HFFc6 (cell line): ENCODE measurements around the gene MKI67. TPM values are rescaled to one million over a fixed set of nuclear protein-coding genes. Genes with fewer than 3 reads are reported as not detected.

Source experiments
- DNase-seq: peaks from one replicate; pipeline ENCODE4 v3.0.0-alpha.2; 2018
- H3K27ac Mint-ChIP-seq: 2 replicates; pipeline ENCODE4 v1.8.0; 2020; ENCODE audit warnings: mild to moderate bottlenecking, mixed read lengths
- H3K27me3 Mint-ChIP-seq: 2 replicates; pipeline ENCODE4 v1.8.0; 2021; ENCODE audit warnings: mild to moderate bottlenecking, moderate library complexity, mixed read lengths; ENCODE audit not compliant: insufficient read depth
- H3K36me3 Mint-ChIP-seq: 2 replicates; pipeline ENCODE4 v1.8.0; 2021; ENCODE audit warnings: low read depth, mixed read lengths
- H3K4me1 Mint-ChIP-seq: 2 replicates; pipeline ENCODE4 v1.8.0; 2020; ENCODE audit warnings: low read depth, mixed read lengths
- H3K4me3 Mint-ChIP-seq: 2 replicates; pipeline ENCODE4 v1.8.0; 2020; ENCODE audit warnings: mild to moderate bottlenecking, moderate library complexity, mixed read lengths
- H3K9me3 Mint-ChIP-seq: 2 replicates; pipeline ENCODE4 v1.8.0; 2020; ENCODE audit warnings: mild to moderate bottlenecking, mixed read lengths
- CTCF ChIP-seq: fragments of 200-600 bp; sonication (generic); IDR thresholded peaks from 2 replicates; pipeline ENCODE4 v1.5.0; 2021; ENCODE audit warnings: antibody characterized with exemption, mild to moderate bottlenecking
- total RNA-seq, 6 experiments: library from RNA; stranded (reverse); fragmentation: NEBNext Ultra II Directional; extraction: Animal tissue kit (Norgen Biotek cat#: 25700); gene quantifications; 2 replicates in 1 of 6; 3 replicates in 5 of 6; pipeline ENCODE4 v1.2.3, GENCODE V29; 2021

The MKI67 gene
- total RNA-seq, 6 experiments from 2014 or later: 38.2 to 77.0 (median 70.0) TPM

DNA sequence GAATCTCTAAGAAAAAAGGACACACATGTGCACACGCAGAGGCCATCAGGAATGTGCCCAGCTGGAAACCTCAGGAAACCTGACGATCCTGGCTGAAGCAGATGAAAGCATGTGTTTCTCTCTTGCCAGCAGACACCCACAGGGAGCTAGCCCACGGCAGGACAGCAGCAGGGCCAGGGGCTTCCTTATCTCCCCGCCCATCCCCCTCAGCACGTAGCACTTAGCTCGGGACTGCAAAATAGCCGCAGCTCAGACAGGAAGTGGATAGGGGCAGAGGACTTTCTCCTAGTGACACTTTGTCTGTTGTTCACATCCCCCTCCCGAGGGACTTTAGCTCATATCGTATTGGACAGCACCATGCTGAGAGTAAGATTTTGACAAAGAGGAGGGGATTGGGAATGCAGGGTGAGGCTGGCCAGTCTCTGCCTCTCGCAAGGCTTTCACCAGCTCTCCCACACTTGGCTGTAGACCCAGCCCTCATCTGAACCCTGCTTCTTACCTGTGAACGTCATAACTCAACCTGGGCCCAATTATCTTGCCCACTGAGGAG lies 63.8 kb downstream of the MKI67 start:
- TF ChIP-seq CTCF: no peak
- no peaks in the 10 kb centered on the region for H3K36me3 Mint-ChIP-seq
- H3K27me3 Mint-ChIP-seq: no peaks in the 10 kb centered on the region; the same call in none of the 2 replicates
- H3K4me1 Mint-ChIP-seq: peaks cover 12% of the 10 kb centered on the region
- H3K9me3 Mint-ChIP-seq: peaks cover 9% of the 10 kb centered on the region
- H3K27ac Mint-ChIP-seq: no peak overlapping the region
- H3K4me3 Mint-ChIP-seq: no peak overlapping the region
- no peak for DNase-seq

DNA sequence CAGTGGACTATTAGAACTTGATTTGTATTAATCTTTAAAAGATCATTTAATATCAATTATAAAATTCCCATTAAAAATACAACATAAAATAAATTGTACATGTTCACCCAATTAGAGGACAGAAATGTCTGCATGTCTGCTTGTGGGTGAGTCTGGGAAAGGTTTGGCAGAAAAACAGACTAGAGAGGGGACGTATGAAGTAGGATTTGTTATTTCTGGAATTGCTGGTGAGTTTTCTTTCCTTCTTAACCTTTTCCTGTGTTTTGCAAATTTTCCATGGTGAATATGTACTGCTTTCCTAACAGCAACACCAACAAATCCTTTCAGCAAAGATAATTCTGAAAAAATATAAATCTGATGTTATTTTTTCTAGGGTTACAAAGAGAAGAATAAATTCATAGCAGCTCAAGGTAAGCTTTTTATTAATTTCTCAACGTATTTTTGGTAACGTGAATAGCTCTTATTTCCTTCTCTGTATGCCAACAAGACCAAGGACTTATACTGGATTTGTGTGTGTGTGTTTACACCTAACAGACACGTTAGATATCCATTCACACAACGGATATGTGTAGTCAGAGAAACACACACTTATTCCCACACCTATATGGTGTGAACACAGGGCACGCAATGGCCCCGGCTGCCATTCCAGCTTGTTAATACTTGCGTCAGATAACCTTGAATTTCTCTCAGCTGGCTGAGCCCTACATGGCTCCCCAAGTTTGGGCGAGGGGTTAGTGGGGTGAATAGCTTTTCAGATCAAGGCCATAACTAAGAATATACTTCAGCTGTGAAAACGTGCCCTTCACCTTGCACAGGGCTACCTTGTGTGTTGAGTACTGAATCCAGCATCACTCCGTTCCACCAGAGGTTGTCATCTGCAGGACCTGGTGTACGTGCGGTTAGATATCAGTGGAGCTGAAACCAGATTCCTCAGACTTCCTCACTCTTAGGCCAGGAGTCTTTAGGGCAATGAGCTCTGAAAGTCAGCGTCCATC lies 64.6 kb downstream of the MKI67 start:
- Mint-ChIP-seq H3K9me3 (peaks cover 5% of the 10 kb centered on the region; the same call in 1 of the 2 replicates), H3K4me3 (no peak overlapping the region), H3K27me3 (no peaks in the 10 kb centered on the region; the same call in 1 of the 2 replicates), H3K27ac (no peak overlapping the region), H3K4me1 (peaks cover 12% of the 10 kb centered on the region), H3K36me3 (no peaks in the 10 kb centered on the region)
- no peak for TF ChIP-seq CTCF
- DNase-seq: no peak

- H3K36me3 Mint-ChIP-seq: no peaks in the 10 kb centered on the region
- no peak overlapping the region for H3K4me3 Mint-ChIP-seq
- H3K27ac Mint-ChIP-seq: no peak overlapping the region
- peaks cover 12% of the 10 kb centered on the region for H3K4me1 Mint-ChIP-seq
- peaks cover 5% of the 10 kb centered on the region; the same call in 1 of the 2 replicates for H3K9me3 Mint-ChIP-seq
- TF ChIP-seq CTCF: no peak
- H3K27me3 Mint-ChIP-seq: peaks cover under 1% of the 10 kb centered on the region; the same call in 1 of the 2 replicates
- no peak for DNase-seq
These were observed 65.6 kb downstream of the MKI67 start for GRCh38 chr10:128060341-128061250.

GRCh38 chr10:128059982-128060293 lies 66.3 kb downstream of the MKI67 start:
- Mint-ChIP-seq H3K4me3 (no peak overlapping the region), H3K4me1 (peaks cover 8% of the 10 kb centered on the region), H3K9me3 (peaks cover 5% of the 10 kb centered on the region; the same call in 1 of the 2 replicates), H3K36me3 (no peaks in the 10 kb centered on the region), H3K27me3 (peaks cover 6% of the 10 kb centered on the region; the same call in 1 of the 2 replicates), H3K27ac (no peak overlapping the region)
- TF ChIP-seq CTCF: no peak
- no peak for DNase-seq

- no peaks in the 10 kb centered on the region for H3K36me3 Mint-ChIP-seq
- no peak for DNase-seq
- peaks cover 5% of the 10 kb centered on the region; the same call in 1 of the 2 replicates for H3K9me3 Mint-ChIP-seq
- H3K4me1 Mint-ChIP-seq: peaks cover 3% of the 10 kb centered on the region
- no peak overlapping the region for H3K27ac Mint-ChIP-seq
- H3K27me3 Mint-ChIP-seq: peaks cover 8% of the 10 kb centered on the region; the same call in 1 of the 2 replicates
- H3K4me3 Mint-ChIP-seq: no peak overlapping the region
- TF ChIP-seq CTCF: no peak
These were observed 66.8 kb downstream of the MKI67 start for GRCh38 chr10:128059266-128059981.
